GM18867 (cell line): ENCODE measurements around the gene ANTXR1.

Experiments used
- ATAC-seq: cut with Tn5 transposase; IDR thresholded peaks from one replicate; pipeline ENCODE4 v1.9.1; 2021; ENCODE audit warnings: mild to moderate bottlenecking, moderate library complexity; ENCODE audit not compliant: unreplicated experiment

The ANTXR1 gene

DNA sequence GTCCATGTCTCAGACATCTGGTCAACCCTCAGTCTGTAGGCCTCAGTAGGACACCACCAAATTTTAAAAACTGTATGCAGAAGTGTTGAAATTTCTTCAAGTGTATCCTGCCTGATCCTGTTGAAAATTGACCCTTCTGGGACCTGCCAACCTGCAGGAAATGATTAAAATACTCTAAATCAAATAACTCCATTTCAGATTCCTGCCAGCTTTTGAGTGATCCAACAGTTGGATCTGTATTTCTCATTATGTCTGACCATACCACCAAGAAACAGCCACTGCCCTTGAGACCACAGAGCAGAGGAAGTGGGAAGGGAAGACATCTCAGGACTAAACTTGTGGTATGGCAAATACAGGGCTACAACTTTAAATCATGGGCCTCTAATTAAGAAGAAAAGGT, 113.4 kb downstream of the ANTXR1 start:
- ATAC-seq: no peak

DNA sequence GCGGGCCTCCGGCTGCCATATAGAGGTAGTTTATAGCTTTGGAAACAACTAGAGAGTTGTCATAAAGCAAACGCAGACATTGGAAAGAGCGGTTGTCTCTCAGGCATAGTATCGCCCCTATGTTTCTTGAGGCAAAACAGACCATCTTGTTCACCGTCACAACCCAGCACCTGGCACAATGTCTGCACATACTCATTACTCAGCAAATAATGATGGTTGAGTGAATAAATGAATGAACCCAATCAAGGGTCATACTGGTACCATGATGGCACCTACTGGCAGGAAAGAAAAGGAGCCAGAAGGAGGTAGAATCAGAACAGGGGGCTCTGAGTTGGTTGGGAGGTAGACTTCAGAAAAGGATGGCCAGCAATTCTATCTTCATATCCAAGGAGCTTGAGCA, 118.5 kb downstream of the ANTXR1 start:
- ATAC-seq: no peak

DNA sequence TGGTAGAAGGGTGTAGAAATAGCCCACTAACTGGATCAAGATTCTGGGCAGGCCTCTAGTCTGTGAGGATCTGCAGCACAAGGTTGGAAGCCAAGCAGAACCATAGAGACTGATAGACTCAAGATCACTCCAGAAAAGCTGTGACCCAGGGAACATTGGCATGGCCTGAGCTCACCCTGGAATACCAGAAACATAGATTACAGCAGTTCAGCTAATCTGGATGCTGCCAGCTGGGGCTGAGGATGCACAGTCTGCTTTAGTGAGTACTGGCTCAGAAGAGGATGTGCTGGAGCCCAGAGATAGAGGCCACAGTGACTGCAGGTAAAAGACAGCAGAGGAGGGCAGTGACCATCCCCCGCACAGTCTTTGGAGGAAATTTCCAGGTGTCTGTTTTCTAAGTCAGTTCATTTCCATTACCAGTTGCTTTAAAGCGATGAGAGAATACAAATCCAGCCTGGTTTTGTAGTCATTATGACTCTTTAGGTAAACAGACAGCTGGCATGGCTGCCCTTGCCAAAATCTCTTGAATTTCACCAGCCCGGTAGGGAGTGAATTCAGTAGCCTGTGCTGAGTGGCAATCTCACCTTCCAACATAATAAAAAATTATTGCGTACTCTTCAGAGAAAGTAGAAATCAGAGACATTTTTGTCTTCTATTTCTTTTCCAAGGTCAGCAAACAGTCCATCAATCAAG, 119.2 kb downstream of the ANTXR1 start:
- no peak for ATAC-seq

DNA sequence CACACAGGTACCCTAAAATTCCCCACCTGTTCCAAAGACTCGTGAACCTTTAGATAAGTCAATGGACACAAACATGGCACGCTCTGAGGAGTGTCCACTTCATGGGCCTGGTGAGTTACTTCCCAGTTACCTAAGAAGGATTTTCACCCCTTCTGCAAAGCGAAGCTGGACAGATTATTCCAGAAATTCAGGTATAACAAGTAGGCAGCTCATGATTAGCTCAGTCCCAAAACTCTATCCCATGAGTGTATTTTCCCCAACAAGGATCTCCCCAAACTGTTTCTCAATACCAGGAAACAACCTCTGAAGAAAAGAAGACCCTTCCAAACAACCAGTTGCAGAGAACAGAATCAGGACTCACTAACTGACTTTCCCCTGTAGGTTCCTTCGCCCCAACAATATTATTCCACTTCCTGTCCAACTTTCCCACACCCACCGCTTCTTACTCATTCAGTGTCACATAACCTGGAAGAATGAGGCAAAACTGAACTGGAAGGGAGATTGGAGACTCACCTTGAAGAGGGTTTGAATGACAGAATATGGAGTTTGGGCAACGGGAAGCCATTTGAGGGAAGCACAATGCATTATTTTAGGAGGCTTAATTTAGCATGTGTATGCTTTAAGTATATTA, 120.1 kb downstream of the ANTXR1 start:
- ATAC-seq: no peak

DNA sequence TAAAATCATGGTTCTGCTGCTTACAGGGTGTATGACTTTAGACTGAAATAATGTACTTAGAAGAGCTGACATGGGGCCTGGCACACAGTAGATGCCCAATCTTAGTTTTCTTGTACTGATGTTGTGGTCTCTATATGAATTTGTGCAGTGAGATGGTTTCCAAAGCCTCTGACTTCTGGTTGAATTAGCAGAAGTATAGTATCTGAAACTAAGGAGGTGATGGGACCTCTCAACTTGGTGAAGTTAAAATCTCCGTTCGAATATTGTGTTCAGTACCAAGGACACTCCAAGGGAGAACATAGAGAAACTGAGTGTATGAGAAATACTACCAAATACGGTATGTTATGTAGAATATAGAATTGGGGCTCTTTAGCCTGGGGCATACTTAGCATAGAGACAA, 120.9 kb downstream of the ANTXR1 start:
- no peak for ATAC-seq

DNA sequence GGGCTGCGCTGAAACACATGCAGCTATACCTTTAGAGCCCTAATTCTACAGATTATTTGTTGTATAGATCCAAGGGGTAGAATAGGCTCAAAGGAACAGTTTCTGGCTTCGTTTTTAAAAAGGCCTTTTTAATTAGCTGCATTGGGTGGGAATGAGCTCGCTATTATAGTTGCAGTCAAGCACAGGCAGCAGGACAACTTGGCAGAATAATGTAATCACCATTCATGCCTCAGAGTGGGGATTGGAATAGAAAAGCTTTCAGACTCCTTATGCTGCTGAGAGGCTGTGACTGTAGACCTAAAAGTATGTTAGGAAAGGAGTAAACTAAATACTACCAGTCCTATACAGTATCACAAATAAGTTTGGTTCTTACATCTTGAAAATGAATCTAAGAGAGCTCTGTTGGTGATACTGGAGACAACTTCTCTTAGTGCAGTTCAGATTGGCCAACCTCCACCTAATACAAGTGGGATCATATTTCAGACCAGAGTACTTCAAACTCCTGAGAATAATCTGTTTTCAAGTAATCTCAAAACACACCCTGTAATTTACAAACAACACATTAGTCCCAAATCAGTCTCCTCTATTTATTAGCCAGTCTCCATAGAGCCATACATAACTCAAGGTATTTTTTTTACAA, 121.4 kb downstream of the ANTXR1 start:
- no peak for ATAC-seq

DNA sequence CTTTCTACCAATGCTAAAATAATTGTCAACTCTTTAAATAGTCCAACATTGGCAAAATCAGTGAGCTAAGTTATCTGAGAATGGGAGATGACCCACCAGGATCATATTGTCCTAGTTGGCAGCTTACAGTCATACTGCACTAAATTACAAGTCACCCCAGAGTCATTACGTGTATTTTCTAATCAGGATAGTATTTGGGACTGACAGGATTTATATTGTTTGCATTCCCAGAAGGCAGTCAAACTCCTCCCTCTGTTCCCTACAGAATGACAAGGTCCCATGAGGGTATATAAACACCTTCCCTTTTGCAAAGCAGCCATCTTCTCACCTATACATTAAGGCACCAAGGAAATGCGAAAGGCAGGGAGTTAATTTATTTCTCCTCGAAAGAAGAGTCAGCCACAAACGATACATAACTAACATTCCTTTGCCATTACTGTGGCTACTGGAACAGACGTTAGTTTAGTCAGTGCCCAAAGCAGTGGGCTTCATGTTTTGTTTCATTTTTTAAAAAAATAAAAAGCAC, 125.3 kb downstream of the ANTXR1 start:
- ATAC-seq: no peak

DNA sequence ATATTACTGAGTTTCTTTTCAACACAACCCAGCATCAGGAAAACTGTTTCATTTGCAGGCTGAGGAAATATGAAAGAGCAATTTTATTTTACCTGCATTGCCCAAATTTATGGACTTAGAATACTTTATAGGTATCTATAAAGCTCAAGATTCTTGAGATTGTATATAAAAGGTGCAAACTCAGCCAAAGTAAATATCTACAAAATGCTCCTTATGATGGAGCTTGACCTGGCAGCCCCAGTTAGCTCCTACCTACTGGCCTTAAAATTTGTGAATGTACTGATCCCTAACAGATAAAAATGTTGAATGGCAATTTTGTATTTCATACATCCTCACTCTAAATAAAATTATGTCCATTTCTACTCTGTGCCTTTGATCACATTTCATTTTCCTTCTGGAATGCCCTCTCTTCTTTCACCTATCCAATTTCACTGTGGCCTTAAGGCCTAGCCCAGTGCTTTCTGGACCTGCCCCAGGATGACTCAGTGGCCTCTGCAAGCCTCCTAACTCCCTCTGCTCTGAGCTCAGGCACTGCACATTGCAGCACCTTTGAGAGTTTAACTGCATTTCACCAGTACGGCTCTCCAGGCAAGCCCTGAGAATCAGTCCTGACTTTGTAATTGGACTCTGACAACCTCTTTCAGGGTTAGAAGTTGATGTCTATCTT, 125.9 kb downstream of the ANTXR1 start:
- ATAC-seq: no peak

DNA sequence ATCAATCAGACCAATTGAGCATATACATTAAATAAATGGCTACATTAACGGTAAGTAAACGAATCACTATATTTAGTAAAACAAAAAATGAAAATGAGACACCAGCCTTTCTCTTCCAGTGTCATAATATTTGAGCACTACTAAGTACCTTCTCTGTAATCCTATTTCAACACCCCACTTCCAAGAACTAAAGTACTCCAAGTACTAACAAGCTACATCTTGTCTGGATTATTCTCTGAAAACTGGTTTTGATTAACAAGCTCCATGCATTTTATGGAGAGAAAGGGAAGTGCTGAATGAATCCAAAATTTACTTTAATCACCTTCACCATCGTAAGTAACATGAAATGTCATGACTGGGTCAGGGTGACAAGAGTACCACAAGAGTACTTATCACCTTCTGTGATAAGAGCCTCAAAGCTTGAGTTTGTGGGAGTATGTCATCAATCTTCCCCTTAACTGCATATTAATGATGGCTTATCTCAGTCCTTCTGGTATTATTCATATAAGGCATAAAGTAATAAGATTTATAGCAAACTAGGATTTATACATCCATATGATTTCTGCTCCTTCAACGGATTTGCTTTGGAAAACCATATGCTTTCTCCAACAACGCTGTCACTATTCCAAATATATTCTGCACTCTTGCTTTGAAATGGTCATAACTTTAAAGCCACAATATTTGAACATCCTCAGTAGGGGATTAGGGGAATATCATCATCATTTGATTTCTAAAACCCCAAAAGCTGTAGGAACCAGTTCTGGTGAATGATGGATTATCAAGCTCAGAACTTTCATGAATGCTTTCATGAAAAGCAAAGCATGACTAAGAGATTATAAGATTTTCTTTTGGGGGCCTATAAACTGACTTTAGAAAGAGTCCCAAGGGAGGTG, 127.0 kb downstream of the ANTXR1 start:
- no peak for ATAC-seq

DNA sequence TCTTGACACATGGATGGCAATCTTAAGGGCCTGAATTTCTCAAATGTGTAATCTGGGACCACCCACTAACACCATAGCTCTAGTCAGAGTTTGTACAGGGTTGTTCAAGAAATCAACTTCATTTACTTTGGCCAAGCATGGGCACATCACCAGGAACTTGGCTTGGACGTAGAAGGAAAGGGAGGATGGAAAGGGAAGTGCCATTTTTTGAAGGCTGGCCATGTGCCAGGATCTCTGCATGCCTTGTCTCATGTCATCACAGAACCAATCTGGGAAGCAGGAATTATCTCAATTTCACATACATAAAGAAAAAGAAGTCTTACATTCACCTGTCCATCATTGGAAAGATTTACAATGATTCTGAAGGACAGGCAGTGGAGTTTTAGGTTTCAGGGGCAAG, 128.1 kb downstream of the ANTXR1 start:
- ATAC-seq: no peak

DNA sequence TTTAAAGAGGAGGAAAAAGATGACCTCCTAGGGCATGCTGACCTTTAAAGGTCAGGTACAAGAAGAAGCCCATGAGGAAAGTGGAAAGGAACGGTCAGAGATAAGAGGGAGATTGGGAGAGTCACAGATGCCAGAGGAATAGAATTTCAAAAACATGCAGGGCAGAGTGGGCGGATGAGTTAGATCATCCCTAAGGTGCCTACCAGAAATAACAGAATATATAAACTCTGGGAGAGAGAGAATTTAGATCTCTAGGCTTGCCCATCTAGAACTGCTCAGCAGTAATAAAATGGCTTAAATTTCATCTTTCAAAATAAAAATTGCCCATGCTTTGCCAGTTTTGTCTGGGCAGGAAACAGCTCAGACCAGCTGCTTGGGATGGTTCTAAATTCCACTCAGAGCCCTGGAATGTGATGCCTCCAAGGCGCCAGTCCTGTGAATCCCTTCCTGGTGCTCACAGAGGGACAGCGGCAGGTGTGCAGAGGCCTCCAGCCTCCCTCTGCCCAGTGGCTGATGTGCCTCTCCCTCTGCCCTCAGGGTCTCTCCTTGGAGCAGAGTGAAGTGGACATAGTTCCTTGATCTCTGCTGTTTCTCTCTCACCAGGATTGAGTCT, 130.9 kb downstream of the ANTXR1 start:
- no peak for ATAC-seq

DNA sequence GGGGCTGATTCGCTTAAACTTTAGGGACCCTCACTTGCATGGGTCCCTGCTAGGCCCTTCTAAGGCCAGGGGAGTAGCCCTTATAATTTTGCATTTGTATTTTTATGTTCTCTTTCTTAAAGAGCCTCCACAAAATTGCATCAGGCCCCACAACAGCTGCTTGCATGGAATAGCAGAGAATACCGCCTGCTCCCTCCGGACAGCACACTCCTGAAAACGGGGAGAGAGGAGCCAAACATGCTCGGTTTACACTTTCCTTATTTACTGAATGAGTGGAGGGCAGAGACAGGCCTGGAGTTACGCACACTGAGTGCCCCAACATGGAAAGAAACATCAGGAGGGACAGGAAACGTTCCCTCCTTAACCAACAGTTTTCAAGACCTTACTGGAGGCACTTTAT, 132.2 kb downstream of the ANTXR1 start:
- ATAC-seq: no peak

DNA sequence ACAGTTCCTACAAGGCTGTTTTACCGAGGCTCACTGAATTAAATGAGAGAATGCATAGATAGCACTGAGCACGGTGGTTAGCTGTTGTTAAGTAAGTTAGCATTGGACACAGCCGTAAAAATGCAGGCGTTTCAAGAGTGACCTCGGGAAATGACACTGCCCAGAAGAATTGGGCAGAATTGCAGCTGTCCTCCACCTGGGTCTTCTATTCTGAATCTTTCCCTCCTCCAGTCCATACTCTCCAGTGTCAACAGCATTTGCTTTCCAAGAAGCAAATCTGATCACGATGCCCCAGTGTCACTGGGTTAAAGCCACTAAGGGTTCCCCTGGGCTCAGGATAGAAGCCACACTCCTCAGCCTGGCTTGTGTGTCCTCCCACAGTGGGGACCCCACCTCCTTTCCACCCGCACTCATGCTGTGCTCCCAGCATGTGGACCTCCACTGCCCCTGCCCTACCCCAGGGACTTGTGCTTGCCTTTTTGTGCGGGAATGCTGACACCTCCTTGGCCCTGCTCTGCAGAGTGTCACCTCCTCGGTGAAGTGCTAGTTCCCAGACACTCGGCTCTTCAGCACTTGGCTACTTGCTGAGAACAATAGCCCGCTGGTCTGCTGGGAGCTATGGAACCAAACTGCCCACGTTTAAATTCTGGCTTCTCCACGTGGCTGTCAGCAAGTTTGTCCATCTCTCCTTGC, 135.0 kb downstream of the ANTXR1 start:
- ATAC-seq: no peak

DNA sequence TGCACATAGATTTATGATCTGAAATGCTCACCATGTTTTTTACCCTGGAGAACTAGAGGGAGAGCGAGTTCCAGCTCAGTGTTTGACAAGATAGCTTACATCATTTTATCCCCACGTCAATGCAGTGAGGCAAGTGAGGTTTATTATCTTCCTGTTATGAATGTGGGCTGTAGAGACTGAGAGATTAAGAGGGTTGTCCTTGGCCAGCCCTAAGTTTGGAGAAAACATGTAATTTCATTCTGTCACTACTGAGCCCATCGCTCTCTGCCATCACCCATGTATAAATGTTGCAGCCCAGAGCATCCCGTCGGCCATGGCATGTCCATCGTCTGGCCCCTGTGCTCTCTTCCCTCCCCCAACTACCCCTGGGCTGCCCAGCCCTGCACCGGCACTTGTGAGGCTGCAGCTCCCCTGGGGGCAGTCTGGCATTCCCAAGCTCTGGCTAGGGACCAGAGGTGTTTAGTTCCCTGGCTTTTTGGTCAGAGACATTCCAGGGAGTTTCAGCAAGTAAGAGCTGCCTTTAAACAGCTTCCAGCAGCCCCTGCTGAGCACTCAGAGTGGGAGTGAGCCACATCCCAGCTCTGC, 136.7 kb downstream of the ANTXR1 start:
- no peak for ATAC-seq

DNA sequence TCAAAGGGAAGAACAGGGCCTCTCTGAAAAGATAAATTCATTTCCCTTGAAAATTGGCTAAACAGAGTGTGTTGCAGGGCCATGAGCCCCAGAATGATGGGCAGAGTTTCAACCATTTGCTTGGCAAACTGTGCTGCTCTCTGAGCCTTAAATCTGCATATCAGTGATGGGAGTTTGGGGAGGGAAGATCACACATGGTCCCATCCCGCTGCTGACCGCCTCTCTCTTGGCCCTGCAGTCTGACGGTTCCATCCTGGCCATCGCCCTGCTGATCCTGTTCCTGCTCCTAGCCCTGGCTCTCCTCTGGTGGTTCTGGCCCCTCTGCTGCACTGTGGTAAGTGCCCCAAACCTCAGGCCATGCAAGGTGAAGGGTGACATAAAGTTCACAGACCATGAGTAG, 139.0 kb downstream of the ANTXR1 start:
- no peak for ATAC-seq

DNA sequence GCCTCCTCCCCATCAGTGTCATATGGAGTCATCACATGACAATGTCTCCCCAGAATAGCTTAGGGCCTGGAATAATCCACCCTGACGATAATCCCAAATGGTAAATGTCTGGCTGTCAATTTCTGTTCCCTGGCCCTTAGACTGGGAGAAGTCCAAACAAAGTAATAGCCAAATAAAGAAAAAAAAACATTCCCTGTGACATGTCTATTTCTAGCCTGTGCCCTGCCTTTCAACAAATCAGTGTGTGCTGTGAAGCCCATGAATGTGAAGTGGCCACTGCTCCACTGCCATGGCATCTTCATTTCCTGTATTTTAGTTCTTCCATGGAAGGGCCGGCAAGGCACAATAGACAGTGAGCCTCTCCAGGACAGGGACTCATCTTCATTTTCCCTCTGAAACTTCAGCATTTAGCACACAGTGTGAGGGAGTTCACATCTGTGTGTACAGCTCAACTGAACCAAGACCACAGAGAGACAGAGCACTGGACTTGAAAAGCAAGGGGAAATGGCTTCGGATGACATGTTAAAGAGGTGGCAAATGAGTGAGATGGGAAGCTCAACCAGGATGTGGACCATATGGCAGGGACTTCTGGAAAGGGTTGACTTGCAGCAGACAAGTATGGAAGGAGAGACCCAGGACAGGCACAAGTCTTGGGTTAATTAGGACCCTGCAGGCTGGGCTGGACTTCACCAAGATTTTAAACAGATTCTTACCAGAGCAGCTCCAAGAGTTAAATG, 140.0 kb downstream of the ANTXR1 start:
- no peak for ATAC-seq

DNA sequence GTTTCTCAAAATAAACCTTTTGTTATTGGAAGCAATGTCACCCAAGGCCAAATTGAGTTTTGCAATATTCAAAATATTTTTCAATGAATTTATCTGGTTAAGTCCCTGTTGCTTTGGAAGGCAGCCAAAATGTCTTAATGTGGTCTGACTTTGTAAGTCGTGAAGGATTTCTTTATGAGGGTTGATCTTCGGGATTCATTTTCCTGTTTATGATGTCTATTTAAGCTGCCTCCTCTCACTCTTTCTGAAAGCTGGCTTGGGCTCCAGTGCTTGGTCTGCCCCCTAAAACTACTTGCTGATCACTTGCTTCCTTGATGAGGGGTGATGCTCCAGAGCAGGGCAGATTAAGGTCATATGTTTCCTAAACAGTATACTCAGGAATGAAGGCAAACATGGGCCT, 141.1 kb downstream of the ANTXR1 start:
- no peak for ATAC-seq

DNA sequence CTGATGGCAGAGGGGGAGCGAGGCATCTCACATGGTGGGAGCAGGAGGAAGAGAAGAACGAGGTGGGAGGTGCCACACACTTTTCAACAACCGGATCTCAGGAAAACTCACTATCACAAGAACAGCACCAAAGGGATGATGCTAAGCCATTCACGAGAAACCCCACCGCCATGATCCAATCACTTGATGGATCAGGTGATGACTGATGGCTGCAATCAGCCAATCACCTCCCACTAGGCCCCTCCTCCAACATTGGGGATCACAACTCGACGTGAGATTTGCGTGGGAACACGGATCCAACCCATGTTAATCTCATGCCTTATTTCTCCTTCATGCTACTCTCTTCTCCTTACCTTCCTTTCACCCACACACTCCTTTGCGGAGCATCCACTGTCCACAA, 143.6 kb downstream of the ANTXR1 start:
- no peak for ATAC-seq

DNA sequence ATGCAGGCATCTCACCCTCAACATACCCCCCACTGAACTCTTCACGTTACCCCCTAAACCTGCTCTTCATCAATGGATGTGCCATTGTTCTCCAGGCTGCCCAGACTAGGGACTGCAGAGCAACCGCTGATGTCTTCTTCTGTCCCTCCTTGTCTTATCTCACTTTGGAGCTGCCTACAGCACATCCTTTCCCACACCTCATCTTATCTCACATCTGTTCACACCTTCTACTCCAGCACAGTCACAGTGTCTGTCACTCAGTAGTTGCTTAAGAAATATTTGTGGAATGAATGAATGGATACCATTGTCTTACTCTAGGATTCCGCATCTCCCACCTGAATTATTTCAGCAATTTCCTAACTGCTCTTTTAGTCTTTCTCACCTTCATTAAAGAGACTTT, 144.5 kb downstream of the ANTXR1 start:
- ATAC-seq: no peak
